Stimulated activated CD4-positive, alpha-beta T cell treated with anti-CD3 and anti-CD28 coated beads, Interleukin-4, amount 100 ng/mL, for 24 hours (primary cell): ENCODE results near the gene ABCC5.

ENCODE experiments used
- DNase-seq: peaks from one replicate; pipeline ENCODE4 v3.0.0-alpha.2; 2020

Gene ABCC5

DNA sequence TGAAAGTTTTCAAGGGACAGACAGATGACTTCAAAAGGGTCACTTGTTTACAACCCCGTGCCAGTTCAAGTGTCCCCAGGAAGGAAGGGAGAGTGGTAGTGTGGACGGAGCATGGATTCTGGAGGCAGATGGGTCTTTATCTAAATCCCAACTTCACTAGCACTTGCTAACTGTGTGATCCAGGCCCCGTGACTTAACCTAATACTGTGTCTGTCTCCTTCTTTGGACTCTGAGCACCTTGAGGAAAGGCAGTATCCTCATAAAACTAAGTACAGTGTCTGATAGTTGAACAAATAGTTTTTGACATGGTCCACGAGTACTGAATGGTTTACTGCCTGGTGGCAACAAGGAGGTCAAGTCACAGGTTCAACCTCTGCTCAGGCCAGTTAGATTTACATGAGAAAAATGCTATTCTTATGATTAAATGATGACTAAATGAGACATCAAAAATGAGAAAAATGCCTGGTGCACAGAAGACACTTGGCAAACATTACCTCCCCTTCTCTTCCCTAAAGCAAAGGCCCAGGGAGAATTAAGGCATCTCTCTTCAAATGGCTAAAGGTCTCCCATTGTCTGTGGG, 48.9 kb downstream of the ABCC5 start:
- DNase-seq, result no peak

DNA sequence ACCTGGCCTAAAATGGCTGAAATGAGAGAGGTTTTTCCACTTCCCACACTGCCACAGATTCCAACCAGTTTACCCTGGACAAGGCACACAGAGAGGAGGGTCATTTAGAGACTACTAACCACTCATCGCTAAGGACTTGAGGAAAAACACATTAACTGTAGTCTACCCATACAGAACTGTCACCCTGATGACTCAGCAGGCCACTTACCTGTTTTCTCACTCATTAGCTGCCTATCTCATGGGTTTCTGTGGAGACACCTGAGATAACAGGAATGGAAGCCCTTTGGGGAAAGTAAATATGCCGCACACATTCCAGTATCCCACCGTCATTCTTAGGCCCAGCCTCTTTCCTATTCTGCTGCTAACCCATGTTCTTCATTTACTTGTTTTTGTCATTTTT, 50.0 kb downstream of the ABCC5 start:
- DNase-seq, result no peak

GRCh38 chr3:183966361-183966791, 51.3 kb downstream of the ABCC5 start:
- no peak for DNase-seq

GRCh38 chr3:183962807-183963206, 54.9 kb downstream of the ABCC5 start:
- DNase-seq, result no peak

DNA sequence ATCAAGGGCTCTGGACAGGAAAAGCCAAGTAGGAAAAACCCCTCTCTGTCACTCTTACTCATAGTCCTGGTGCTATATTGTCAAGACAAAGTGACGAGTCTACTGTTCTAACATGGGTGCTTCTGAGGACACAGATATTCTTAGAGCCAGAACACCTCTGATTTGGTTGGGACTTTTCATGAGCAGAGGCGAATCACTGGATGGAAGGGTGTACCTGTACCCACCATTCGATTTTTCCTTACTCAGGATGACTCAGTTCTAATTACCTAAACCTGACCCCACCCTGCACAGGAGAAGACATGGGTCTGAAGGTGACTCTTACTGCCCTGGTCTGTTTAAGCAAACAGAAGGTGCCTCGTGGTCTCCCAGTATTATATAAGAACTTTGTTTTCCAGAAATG, 58.5 kb downstream of the ABCC5 start:
- no peak for DNase-seq

DNA sequence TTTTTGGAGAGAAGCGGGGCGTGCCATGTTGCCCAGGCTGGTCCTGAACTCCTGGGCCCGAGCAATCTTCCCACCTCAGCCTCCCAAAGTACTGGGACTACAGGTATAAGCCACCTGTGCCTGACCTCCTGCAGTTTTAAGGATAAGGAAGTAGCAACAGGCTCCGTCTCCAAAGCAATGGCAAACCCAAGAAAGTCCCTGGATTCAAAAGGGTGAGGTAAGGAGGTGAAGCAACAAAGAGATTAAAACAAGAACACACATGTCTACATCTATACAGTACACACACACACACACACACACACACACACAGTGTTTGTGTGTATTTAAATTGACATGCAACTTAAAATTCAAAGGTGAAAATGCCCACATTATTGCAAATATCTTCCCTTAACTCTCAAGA, 58.9 kb downstream of the ABCC5 start:
- DNase-seq, result no peak

DNA sequence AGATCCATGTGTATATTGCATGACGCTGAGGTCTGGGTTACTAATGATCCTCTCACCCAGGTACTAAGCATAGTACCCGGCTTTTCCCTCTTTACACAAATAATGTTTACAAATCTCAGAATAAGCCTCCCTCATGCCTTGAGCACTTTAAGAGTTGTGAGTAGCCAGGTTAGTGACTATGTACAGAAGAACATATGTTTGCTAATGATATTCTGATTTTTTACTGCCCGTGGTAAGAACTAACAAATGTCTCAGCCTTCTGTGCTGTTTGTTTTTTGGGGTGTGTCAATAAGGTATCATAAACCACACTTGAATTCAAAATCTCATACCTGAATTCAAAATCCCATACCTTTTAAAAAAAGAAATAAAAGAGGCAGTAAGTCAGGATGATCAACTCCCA, 59.5 kb downstream of the ABCC5 start:
- no peak for DNase-seq

DNA sequence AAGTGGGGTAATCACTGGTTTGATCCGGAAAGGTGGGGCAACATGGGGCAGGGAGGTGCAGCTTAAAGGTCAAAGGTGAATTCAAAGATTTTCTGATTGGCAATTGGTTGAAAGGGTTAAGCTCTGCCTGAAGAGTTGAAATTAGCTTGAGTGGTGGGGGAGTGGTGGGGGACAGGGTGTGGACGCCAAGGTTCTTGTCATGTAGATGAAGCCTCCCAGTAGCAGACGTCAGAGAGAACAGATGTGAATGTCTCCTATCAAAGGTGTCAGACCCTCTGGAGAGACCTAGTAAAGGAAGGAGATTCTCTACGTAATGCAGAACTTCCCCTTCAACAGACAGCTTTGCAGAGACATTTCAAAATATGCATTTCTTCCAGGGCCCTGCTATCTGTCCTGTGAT, 62.8 kb downstream of the ABCC5 start:
- no peak for DNase-seq

DNA sequence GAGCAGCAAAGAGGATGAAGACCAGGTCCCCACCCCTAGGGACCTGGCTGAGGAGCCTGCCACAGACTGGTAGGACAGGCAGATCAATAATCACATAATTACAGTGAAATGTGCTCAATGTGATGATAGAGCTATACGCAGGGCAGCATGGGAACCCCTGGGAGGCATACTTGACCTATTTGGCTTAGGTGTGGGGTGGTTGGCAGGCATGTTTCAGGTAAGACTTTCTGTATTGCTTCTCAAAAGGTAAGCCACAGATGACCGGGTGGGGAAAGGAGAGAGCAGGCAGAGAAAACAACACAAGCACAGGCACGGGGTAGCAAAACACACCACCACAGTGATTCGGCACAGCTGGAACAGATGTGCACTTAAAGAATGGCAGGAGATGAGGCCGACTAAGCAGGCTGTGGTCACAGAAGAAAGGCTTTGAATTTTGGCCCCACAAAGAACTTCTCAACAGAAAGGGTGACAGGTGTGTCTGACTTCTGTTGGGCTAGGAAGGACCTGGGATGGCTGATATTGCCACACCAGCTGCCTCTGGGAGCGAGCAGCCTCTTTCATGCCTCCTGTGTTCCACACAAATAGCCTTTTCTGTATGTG, 64.1 kb downstream of the ABCC5 start:
- DNase-seq, result no peak

GRCh38 chr3:183951459-183951858, 66.2 kb downstream of the ABCC5 start:
- DNase-seq, result no peak

DNA sequence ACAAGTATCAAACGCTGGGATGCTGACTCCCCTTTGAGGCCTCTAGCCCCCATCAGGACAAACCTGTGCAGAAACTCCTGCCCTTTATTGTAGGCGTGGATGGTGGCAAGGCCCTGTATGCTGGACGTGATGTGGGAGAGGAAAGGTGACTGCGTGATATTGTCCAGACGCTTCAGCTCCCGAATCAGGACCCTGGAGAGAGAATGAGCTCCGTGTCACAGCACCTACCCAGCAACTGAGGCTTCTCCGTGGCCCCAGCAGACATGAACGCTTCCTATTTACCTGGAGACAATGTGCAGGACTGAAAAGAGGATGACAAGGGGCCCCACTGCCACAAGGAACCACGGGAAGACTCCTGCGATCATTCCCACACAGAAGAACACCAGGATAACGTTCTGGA, 68.0 kb downstream of the ABCC5 start:
- DNase-seq, result no peak

- DNase-seq, result no peak
These were observed 71.6 kb downstream of the ABCC5 start for GRCh38 chr3:183946037-183946436.

DNA sequence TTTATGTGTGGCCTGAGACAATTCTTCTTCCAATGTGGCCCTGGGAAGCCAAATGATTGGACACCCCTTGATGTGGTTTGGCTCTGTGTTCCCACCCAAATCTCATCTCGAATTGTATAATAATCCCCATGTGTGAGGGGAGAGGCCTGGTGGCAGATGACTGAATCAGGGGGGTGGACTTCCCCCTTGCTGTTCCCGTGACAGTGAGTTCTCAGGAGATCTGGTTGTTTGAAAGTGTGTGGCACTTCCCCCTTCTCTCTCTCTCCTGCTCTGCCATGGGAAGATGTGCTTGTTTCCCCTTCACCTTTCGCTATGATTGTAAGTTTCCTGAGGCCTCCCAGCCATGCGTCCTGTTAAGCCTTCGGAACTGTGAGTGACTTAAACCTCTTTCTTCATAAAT, 72.9 kb downstream of the ABCC5 start:
- no peak for DNase-seq

GRCh38 chr3:183943739-183944138, 73.9 kb downstream of the ABCC5 start:
- DNase-seq, result no peak

GRCh38 chr3:183941216-183941615, 76.5 kb downstream of the ABCC5 start:
- no peak for DNase-seq

DNA sequence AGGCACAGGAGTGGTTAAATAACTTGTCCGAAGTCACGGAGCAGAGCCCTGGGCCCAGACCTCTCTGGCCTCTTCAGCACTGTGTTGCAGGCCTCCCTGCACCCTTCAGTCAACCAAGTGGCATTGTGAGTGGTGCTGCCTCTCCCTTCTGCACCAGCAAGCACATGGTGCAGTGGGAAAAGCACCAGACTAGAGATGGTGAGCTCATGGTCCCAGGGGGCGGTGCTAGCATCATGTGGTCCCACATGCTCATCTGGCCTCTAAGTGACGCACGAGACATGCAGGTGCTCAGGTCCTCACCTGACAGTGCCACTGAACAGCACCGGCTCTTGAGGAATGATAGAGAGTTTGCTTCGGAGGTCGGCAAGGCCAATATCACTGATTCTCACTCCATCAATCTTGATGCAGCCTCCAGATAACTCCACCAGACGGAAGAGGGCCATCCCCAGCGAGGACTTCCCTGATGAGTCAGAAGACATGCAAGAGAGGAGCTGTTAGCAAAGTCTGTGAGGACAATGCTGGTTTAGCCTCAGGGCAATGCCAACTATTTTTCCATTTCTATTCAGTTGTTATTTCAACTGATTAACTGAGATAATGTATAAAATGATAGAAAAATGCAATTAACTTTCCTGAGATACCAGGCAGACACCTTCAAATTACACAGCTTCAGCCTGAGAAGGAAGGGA, 79.9 kb downstream of the ABCC5 start:
- no peak for DNase-seq

DNA sequence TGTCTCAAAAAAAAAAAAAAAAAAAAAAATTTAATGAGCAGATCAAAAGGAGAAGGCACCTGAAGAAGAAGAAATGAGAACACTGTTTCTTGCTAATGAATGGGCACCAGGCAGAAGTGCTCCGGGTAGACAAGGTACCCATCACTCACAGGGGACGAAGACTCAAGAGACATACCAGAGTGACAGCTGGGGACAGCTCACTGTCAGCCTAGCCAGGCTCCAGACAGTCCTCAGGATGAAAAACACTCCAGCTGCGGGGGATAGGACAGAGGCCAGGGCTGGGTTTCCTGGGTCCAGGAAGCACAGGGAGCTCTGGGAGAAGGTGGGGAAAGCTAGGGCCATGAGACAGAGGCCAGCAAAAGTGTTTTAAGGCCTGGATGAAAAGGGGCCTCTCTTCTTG, 84.5 kb downstream of the ABCC5 start:
- DNase-seq, result no peak

DNA sequence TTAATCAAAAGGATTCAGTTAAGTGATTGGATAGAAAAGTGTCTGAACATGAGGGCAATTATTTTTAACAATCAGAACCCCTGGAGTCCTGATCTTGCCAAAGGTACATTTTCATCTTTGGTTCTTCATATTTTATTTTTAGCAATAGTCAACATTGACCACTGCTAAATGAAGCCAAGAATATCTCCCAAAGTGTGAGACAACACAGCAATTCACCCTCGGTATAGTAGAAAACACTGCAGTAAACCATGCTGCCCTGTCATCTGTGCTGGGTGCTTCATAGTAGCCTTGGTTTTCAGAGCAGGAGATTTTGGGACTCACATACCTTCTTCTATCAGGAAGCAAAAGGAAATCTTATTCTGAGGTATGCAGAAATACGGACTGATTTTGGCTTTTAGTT, 85.8 kb downstream of the ABCC5 start:
- no peak for DNase-seq

DNA sequence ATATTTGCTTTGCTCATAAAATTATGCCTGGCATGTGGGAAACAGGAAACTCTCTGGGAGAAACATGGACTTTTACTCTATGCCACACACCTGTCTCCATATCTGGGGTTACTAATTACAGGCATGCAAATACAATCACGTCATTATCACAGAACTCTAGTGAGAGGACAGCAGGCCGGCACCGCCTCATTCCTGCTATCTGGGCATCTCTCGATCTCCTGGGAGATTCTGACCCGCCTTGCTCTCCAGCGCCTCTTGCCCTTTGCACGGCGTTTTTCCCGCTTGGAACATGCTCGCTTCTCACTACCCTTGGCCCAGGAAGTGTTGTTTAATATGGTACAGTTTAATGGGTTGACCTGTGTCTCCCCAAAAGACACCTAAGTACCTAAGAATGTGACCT, 87.6 kb downstream of the ABCC5 start:
- DNase-seq, result no peak

DNA sequence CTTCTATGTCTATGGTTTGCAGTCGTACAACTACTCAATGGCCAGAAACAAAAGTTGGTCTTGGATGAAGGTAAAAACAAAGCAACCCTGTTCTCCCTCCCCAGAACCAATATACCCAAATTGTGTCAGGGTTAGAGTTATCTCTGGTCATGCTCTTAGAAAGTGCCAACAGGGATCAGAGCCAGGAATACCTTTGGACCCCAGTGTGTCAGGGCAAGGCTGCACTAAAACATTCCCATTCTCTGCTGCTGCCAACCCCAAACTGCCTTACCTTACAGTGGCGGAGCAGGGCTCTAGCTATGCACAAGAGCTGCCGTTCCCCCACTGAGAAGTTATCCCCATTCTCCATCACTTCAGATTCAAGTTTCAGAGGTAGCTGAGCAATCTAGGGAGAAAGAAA, 90.6 kb downstream of the ABCC5 start:
- DNase-seq, result no peak

DNA sequence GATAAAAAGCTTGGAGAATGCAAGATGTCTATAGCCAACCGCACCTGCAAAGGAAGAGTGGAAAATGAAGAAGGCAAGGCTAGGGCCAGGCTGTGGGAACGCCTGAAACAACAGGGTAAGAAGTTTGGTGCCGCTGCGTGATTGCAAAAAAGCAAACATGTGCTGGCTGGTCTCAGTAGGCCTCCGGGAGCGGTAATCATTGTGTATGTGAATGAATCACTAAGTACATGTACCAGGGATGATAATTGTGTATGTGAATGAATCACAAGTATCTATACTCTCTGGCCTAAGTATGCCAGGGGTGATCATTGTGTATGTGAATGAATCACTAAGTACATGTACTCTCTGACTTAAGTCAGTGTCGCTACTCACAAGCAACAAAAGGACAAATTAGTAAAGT, 92.7 kb downstream of the ABCC5 start:
- DNase-seq, result no peak

DNA sequence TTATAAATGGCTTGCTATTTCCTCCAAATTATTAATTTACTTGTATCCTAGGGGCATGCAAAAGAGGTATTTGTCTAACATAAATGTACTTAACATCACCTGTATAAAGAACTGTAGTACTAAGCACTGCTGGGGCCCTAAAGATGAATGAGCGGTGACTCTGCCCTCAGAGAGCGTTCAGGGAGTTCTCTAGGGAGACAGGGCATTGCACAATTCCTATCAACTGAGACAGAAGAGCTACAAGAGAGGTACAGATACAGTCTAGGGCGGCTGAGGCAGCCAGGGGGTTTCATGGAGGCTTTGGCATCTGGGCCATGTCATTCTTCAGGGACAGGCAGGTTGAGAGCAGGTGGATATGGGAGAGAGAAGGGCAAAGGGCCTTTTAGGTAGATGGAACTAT, 93.1 kb downstream of the ABCC5 start:
- no peak for DNase-seq

- no peak for DNase-seq
These were observed 95.3 kb downstream of the ABCC5 start for GRCh38 chr3:183922421-183922820.

DNA sequence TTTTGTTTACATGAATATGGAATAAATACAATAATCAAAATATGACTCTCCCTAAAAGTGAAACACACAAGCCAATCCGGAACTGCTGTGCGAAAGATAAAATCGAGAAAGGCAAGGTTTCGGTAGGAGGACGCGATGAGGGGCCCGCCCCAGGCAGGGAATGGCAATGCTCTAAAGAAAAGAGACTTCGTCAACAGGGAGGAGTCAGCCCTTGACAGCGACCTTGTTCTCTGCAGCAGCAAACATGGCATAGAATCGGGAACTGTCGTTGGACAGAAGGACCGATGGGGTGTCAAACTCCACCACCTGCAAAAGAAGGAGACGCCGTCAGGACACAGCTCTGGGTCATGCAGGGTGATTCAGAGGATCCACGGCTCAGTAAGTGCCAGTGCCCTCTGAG, 96.6 kb downstream of the ABCC5 start:
- no peak for DNase-seq

GRCh38 chr3:183920416-183920815, 97.3 kb downstream of the ABCC5 start:
- no peak for DNase-seq
